Caki2 (cell line): ENCODE measurements around the gene RPP25. TPM values are rescaled to one million over a fixed set of nuclear protein-coding genes. Genes with fewer than 3 reads are reported as not detected.

Experiments
- DNase-seq: peaks from one replicate; pipeline ENCODE4 v3.0.0-alpha.2; 2015; ENCODE audit warnings: low read depth
- in situ Hi-C: cut with HindIII; loops from 2 replicates; pipeline ENCODE4 v1.10.0; 2016; ENCODE audit warnings: low sequenced_read_pairs, low pct_unique_long_range_greater_than_20kb, mixed read lengths
- total RNA-seq: library from RNA; depleted of rRNA; stranded (reverse); fragments of >200 nt; shearing (Covaris generic); gene quantifications from 2 replicates; pipeline ENCODE4 v1.2.3, GENCODE V29; 2014; ENCODE audit warnings: low replicate concordance

Gene RPP25
- total RNA-seq, 1 experiment from 2014 or later, result 1.4 TPM

GRCh38 chr15:74976159-74976558 lies 19.6 kb upstream of the RPP25 start:
- no peak for DNase-seq
- in situ Hi-C loops, result no loop called here

- in situ Hi-C loops, result loop anchor here (25.0 kb wide), 1 partner anchor 330 kb away; no protein-coding TSS in a partner anchor
- no peak for DNase-seq
Observed at GRCh38 chr15:74967670-74968069, 11.1 kb upstream of the RPP25 start.

GRCh38 chr15:74964794-74965193 lies 8.2 kb upstream of the RPP25 start:
- in situ Hi-C loops, result loop anchor here (25.0 kb wide), 1 partner anchor 327 kb away; no protein-coding TSS in a partner anchor
- no peak for DNase-seq

- in situ Hi-C loops, result loop anchor here (25.0 kb wide), 1 partner anchor 326 kb away; no protein-coding TSS in a partner anchor
- DNase-seq, result no peak
Observed at GRCh38 chr15:74963213-74963612, 6.6 kb upstream of the RPP25 start.

- in situ Hi-C loops, result loop anchor here (25.0 kb wide), 1 partner anchor 325 kb away; no protein-coding TSS in a partner anchor
- no peak for DNase-seq
Observed at GRCh38 chr15:74962671-74963070, 6.1 kb upstream of the RPP25 start.

GRCh38 chr15:74962219-74962618 lies 5.6 kb upstream of the RPP25 start:
- in situ Hi-C loops, result loop anchor here (25.0 kb wide), 1 partner anchor 325 kb away; no protein-coding TSS in a partner anchor
- DNase-seq, result no peak

- in situ Hi-C loops, result loop anchor here (25.0 kb wide), 1 partner anchor 324 kb away; no protein-coding TSS in a partner anchor
- no peak for DNase-seq
Observed at GRCh38 chr15:74961616-74962015, 5.0 kb upstream of the RPP25 start.

- DNase-seq, result peak; percentile 14
- in situ Hi-C loops, result loop anchor here (25.0 kb wide), 1 partner anchor 324 kb away; no protein-coding TSS in a partner anchor
Observed at GRCh38 chr15:74960995-74961588, 4.5 kb upstream of the RPP25 start.

- in situ Hi-C loops, result loop anchor here (25.0 kb wide), 1 partner anchor 323 kb away; no protein-coding TSS in a partner anchor
- no peak for DNase-seq
Observed at GRCh38 chr15:74960286-74960685, 3.7 kb upstream of the RPP25 start.

- in situ Hi-C loops, result loop anchor here (25.0 kb wide), 1 partner anchor 322 kb away; no protein-coding TSS in a partner anchor
- no peak for DNase-seq
Observed at GRCh38 chr15:74959586-74959939, 3.0 kb upstream of the RPP25 start.

- in situ Hi-C loops, result loop anchor here (25.0 kb wide), 1 partner anchor 322 kb away; no protein-coding TSS in a partner anchor
- no peak for DNase-seq
Observed at GRCh38 chr15:74958908-74959585, 2.5 kb upstream of the RPP25 start.

GRCh38 chr15:74958320-74958907 lies 1.8 kb upstream of the RPP25 start:
- in situ Hi-C loops, result loop anchor here (25.0 kb wide), 1 partner anchor 321 kb away; no protein-coding TSS in a partner anchor
- DNase-seq, result peak; percentile 23

- peak; percentile 52 for DNase-seq
- in situ Hi-C loops, result loop anchor here (25.0 kb wide), 1 partner anchor 320 kb away; no protein-coding TSS in a partner anchor
Observed at GRCh38 chr15:74957476-74958035, 984 bp upstream of the RPP25 start.

- in situ Hi-C loops, result loop anchor here (25.0 kb wide), 1 partner anchor 319 kb away; no protein-coding TSS in a partner anchor
- no peak for DNase-seq
Observed at GRCh38 chr15:74955796-74956647, 550 bp downstream of the RPP25 start.

GRCh38 chr15:74955017-74955416 lies 1.6 kb downstream of the RPP25 start:
- DNase-seq, result no peak
- in situ Hi-C loops, result loop anchor here (25.0 kb wide), 1 partner anchor 318 kb away; no protein-coding TSS in a partner anchor

- in situ Hi-C loops, result loop anchor here (25.0 kb wide), 1 partner anchor 317 kb away; no protein-coding TSS in a partner anchor
- DNase-seq, result no peak
Observed at GRCh38 chr15:74954515-74954914, 2.1 kb downstream of the RPP25 start.

GRCh38 chr15:74951006-74951405 lies 5.6 kb downstream of the RPP25 start:
- no peak for DNase-seq
- in situ Hi-C loops, result loop anchor here (25.0 kb wide), 1 partner anchor 314 kb away; no protein-coding TSS in a partner anchor
